HK-2 (cell line): Measurements from ENCODE around the gene C1orf74.
"Not testable (repeated sequence)": the region's sequence is repeated elsewhere in the genome, so short reads cannot be mapped to it uniquely, and the experiment has no call there.

ENCODE experiments used
- DNase-seq: peaks from one replicate; pipeline ENCODE4 v3.0.0-alpha.2; 2018; ENCODE audit not compliant: unreplicated experiment

Gene C1orf74

GRCh38 chr1:209805875-209806760 lies 21.8 kb upstream of the C1orf74 start, which contains the start of gene IRF6:
IRF6 (minus strand) TSS chr1:209806142; CDS start chr1:209801413, 4,729 bp downstream.
- DNase-seq, result peak; percentile 87

- no peak for DNase-seq
Observed at GRCh38 chr1:209805341-209805781, 21.0 kb upstream of the C1orf74 start.

- DNase-seq, result no peak
Observed at GRCh38 chr1:209803568-209803967, 19.2 kb upstream of the C1orf74 start.

GRCh38 chr1:209802780-209803152 lies 18.4 kb upstream of the C1orf74 start:
- DNase-seq, result no peak

GRCh38 chr1:209802117-209802779 lies 17.9 kb upstream of the C1orf74 start:
- no peak for DNase-seq

- DNase-seq, result no peak
Observed at GRCh38 chr1:209800984-209801834, 16.9 kb upstream of the C1orf74 start.

- DNase-seq, result no peak
Observed at GRCh38 chr1:209797978-209798639, 13.8 kb upstream of the C1orf74 start.

GRCh38 chr1:209793711-209794110 lies 9.4 kb upstream of the C1orf74 start:
- not testable (repeated sequence) for DNase-seq

- no peak for DNase-seq
Observed at GRCh38 chr1:209791920-209792319, 7.6 kb upstream of the C1orf74 start.

- DNase-seq, result no peak
Observed at GRCh38 chr1:209790286-209791193, 6.2 kb upstream of the C1orf74 start.

GRCh38 chr1:209789245-209789644 lies 4.9 kb upstream of the C1orf74 start:
- no peak for DNase-seq

- no peak for DNase-seq
Observed at GRCh38 chr1:209787551-209787950, 3.2 kb upstream of the C1orf74 start.

- DNase-seq, result no peak
Observed at GRCh38 chr1:209786146-209786545, 1.8 kb upstream of the C1orf74 start.

- no peak for DNase-seq
Observed at GRCh38 chr1:209785592-209785991, 1.2 kb upstream of the C1orf74 start.

- no peak for DNase-seq
Observed at GRCh38 chr1:209783386-209783785, 973 bp downstream of the C1orf74 start.

GRCh38 chr1:209780268-209780667 lies 4.1 kb downstream of the C1orf74 start:
- no peak for DNase-seq

GRCh38 chr1:209778102-209778501 lies 6.3 kb downstream of the C1orf74 start:
- no peak for DNase-seq

GRCh38 chr1:209777587-209777986 lies 6.8 kb downstream of the C1orf74 start:
- no peak for DNase-seq

- no peak for DNase-seq
Observed at GRCh38 chr1:209775678-209776077, 8.7 kb downstream of the C1orf74 start.

GRCh38 chr1:209774592-209774991 lies 9.8 kb downstream of the C1orf74 start:
- no peak for DNase-seq
